HG03280 (cell line): ENCODE results near the gene OR9I1.

Experiments used
- ATAC-seq: cut with Tn5 transposase; IDR thresholded peaks from one replicate; pipeline ENCODE4 v1.9.1; 2021; ENCODE audit warnings: mild to moderate bottlenecking, moderate library complexity; ENCODE audit not compliant: unreplicated experiment

Gene OR9I1, protein sequence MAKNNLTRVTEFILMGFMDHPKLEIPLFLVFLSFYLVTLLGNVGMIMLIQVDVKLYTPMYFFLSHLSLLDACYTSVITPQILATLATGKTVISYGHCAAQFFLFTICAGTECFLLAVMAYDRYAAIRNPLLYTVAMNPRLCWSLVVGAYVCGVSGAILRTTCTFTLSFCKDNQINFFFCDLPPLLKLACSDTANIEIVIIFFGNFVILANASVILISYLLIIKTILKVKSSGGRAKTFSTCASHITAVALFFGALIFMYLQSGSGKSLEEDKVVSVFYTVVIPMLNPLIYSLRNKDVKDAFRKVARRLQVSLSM

GRCh38 chr11:58125469-58125868 is at the start of gene OR9I1:
Gene OR9I1 (minus strand): TSS chr11:58125530. CDS start chr11:58119444, 6,086 bp downstream.
- no peak for ATAC-seq

GRCh38 chr11:58165504-58166106 is 40.3 kb upstream of the OR9I1 start:
- no peak for ATAC-seq

- no peak for ATAC-seq
Measured at GRCh38 chr11:58164990-58165389, 39.7 kb upstream of the OR9I1 start.

GRCh38 chr11:58164389-58164788 is 39.1 kb upstream of the OR9I1 start:
- ATAC-seq, result no peak

DNA sequence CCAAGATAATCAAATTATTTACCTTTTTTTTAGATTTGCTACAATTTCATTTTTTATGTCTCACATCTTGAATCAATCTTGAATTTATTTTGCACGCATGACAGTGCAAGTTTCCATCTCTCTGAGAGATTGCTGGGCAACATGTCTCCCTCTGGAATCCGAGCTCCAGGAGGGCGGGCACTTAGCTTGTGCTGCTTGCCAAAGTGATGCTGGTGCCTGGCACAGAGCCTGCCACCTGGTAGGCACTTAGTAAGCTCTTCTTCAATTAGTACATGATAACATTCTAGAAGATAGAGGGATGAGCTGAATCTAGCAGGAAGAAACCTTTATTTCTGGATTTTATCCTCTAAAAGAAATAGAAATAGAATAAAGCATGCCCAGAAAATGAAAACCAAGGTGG is 27.5 kb upstream of the OR9I1 start:
- no peak for ATAC-seq

- no peak for ATAC-seq
Measured at GRCh38 chr11:58142761-58143160, 17.4 kb upstream of the OR9I1 start.

DNA sequence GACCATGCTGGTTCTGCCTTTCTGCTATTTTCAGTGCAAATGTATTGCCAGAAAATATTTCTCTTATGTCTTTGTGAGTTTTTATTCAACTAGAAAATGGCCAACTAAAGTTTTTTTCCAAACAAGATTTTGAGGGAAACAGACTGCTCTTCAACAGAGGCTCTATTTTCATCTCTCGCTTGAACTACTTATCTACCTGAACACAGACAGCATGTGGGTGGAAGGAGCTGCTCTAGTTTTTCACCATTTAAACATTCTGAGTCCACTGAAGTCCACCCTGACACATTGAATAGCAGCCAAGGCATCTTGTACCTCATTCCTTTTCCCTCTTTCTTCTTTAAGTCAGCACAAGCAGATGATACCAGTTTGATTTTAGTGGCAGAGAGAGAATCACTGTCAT is 9.8 kb upstream of the OR9I1 start:
- no peak for ATAC-seq

DNA sequence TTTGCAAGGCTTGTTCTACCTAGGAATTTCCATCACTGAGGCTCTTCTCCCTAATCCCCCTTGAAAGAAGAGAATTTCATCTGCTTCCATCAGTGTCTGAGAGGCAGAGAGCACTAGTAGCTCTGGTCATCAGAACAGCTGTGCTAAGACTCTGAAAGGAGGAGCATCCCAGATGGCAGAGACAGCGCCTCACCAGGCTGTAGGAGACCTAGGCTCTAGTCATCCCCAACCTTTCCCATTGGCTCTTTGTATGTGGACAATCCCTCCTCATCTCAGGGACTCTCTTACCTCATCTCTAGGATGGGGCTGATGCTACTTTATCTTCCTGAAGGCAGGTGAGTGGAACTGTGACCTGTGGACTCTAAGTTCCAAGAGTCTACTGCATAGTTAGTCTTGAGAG is 8.8 kb upstream of the OR9I1 start:
- no peak for ATAC-seq

- ATAC-seq, result no peak
Measured at GRCh38 chr11:58133309-58134076, 8.2 kb upstream of the OR9I1 start.

GRCh38 chr11:58127350-58127749 is 2.0 kb upstream of the OR9I1 start:
- no peak for ATAC-seq

GRCh38 chr11:58121096-58121495 is 4.2 kb downstream of the OR9I1 start:
- no peak for ATAC-seq

- ATAC-seq, result no peak
Measured at GRCh38 chr11:58097437-58097836, 27.9 kb downstream of the OR9I1 start.

DNA sequence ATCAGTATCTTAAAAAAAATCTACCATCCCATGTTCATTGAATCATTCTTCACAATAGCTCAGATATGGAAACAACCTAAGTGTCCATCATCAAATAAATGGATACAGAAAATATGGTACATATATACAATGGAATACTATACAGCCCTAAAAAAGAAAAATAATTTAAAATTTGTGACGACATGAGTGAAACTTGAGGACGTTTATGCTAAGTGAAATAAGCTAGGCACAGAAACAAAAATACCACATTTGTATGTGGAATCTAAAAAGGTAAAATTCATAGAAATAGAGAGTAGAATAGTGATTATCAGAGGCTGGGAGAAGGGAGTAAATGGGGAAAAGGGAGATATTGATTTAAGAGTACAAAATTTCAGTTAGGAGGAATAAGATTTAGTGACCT is 38.8 kb downstream of the OR9I1 start:
- no peak for ATAC-seq

- ATAC-seq, result no peak
Measured at GRCh38 chr11:58075781-58076180, 49.5 kb downstream of the OR9I1 start.

DNA sequence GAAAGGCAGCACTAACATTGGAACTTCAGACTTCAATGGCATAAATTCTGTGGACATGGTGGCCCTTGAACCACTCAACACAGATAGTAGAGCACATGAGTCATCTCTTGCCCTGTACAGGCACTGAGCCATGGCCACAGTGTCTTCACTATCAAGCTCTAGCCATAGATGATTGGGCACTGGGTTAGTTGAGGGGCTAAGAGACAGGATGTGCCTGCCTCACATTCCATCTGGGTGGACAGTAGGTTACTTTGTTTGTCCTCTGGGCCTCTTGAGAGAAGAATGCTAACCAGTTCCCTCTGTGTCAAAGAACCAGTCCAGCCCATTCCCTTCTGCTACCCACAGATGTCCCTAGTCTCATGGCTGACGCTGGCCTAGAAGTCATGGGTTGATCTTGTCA is 54.7 kb downstream of the OR9I1 start:
- no peak for ATAC-seq

DNA sequence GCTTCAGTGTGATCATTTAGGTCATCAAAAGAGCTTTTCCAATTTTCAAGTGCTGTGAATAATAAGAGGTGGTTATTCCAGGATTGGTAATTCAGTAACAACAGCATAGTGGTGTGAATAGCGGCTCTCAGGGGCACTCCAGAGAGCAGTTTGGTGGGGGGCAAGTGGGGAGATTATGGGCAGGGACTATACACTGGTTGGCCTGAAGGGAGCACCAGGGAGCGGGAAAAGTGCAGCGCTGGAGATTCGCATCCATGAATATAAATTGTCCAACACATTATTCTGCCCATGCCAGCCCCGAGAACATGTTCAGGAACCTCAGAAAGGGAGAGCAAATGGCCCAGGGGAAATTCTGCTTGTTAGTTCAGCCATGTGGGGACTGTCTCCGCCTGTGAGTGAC is 56.7 kb downstream of the OR9I1 start:
- no peak for ATAC-seq

DNA sequence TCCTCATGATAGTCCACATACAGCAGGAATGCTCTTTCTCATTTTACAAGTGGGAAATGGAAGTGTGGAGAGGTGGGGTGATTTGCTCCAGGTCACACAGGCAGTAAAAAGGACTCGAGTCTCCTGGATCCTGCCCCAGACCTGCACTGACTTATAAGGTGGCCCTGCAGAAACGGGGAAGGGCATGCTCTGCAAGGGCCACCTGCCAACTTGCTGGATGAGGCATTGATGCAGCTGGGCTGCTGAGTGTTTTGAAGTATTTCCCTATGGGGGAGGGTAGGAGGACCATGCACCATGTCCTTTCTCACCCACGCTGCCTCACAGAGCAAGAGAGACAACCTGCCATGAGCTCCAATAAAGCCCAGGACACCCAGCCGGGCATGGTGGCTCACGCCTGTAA is 57.6 kb downstream of the OR9I1 start:
- ATAC-seq, result no peak
